Endothelial cell (in vitro differentiated cells): ENCODE results near the gene ZNF496. TPM values are rescaled to one million over a fixed set of nuclear protein-coding genes. Genes with fewer than 3 reads are reported as not detected.
A peak's percentile ranks its signal among the peaks of the same experiment; 100 is the strongest.
"Not testable (repeated sequence)": the region's sequence is repeated elsewhere in the genome, so short reads cannot be mapped to it uniquely, and the experiment has no call there.

Experiments
- DNase-seq: peaks from one replicate; pipeline ENCODE4 v3.0.0; 2021; ENCODE audit warnings: low spot score
- H3K27ac Mint-ChIP-seq: one replicate; pipeline ENCODE4 v1.8.0; 2021; ENCODE audit warnings: mixed read lengths, inconsistent platforms; ENCODE audit not compliant: unreplicated experiment
- H3K27me3 Mint-ChIP-seq: one replicate; pipeline ENCODE4 v1.8.0; 2021; ENCODE audit warnings: mild to moderate bottlenecking, moderate library complexity, mixed read lengths, inconsistent platforms; ENCODE audit not compliant: unreplicated experiment
- H3K36me3 Mint-ChIP-seq: one replicate; pipeline ENCODE4 v1.8.0; 2021; ENCODE audit warnings: mild to moderate bottlenecking, low read depth, mixed read lengths, inconsistent platforms; ENCODE audit not compliant: unreplicated experiment
- H3K4me1 Mint-ChIP-seq: one replicate; pipeline ENCODE4 v1.8.0; 2021; ENCODE audit warnings: mild to moderate bottlenecking, mixed read lengths, inconsistent platforms; ENCODE audit not compliant: unreplicated experiment
- H3K4me3 Mint-ChIP-seq: one replicate; pipeline ENCODE4 v1.8.0; 2021; ENCODE audit warnings: mild to moderate bottlenecking, mixed read lengths, inconsistent platforms; ENCODE audit not compliant: unreplicated experiment
- H3K9me3 Mint-ChIP-seq: one replicate; pipeline ENCODE4 v1.8.0; 2021; ENCODE audit warnings: mixed read lengths, inconsistent platforms; ENCODE audit not compliant: unreplicated experiment
- total RNA-seq: library from RNA; stranded (reverse); fragmentation: NEBNext Ultra II Directional; extraction: Animal tissue kit (Norgen Biotek cat#: 25700); gene quantifications from one replicate; pipeline ENCODE4 v1.2.1, GENCODE V29; 2021; ENCODE audit not compliant: unreplicated experiment
- TF ChIP-seq, protein P1 (sequence below): fragments of 200-600 bp; sonication (generic); IDR thresholded peaks from one replicate; pipeline ENCODE4 v1.5.0; 2021; ENCODE audit warnings: antibody characterized with exemption; ENCODE audit not compliant: unreplicated experiment

Gene ZNF496
- total RNA-seq, 1 donor from 2014 or later, result 76.5 TPM

DNA sequence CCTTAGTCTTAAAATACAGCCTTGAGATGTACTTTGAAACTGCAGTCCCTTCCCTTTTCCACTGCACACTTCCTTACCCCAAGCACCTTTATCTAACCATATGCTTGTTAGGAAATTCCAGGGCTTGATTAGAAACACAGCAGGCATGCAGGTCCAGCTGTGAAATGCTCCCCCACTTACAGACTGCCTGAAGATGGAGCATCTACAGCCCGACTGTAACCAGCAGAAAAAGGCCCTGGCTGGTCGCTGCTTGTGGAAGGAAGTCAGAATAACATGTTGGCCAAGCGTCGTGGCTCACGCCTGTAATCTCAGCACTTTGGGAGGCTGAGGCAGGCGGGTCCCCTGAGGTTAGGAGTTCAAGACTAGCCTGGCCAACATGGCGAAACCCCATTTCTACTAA, 38.6 kb downstream of the ZNF496 start:
- no peak for DNase-seq
- TF ChIP-seq, protein P1, sequence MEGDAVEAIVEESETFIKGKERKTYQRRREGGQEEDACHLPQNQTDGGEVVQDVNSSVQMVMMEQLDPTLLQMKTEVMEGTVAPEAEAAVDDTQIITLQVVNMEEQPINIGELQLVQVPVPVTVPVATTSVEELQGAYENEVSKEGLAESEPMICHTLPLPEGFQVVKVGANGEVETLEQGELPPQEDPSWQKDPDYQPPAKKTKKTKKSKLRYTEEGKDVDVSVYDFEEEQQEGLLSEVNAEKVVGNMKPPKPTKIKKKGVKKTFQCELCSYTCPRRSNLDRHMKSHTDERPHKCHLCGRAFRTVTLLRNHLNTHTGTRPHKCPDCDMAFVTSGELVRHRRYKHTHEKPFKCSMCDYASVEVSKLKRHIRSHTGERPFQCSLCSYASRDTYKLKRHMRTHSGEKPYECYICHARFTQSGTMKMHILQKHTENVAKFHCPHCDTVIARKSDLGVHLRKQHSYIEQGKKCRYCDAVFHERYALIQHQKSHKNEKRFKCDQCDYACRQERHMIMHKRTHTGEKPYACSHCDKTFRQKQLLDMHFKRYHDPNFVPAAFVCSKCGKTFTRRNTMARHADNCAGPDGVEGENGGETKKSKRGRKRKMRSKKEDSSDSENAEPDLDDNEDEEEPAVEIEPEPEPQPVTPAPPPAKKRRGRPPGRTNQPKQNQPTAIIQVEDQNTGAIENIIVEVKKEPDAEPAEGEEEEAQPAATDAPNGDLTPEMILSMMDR, result no peak
- H3K9me3 Mint-ChIP-seq, result no peaks in the 10 kb centered on the region
- H3K36me3 Mint-ChIP-seq, result peaks cover 11% of the 10 kb centered on the region
- no peak overlapping the region for H3K4me3 Mint-ChIP-seq
- H3K27me3 Mint-ChIP-seq, result peaks cover 9% of the 10 kb centered on the region
- H3K27ac Mint-ChIP-seq, result no peak overlapping the region
- H3K4me1 Mint-ChIP-seq, result peaks cover 13% of the 10 kb centered on the region

DNA sequence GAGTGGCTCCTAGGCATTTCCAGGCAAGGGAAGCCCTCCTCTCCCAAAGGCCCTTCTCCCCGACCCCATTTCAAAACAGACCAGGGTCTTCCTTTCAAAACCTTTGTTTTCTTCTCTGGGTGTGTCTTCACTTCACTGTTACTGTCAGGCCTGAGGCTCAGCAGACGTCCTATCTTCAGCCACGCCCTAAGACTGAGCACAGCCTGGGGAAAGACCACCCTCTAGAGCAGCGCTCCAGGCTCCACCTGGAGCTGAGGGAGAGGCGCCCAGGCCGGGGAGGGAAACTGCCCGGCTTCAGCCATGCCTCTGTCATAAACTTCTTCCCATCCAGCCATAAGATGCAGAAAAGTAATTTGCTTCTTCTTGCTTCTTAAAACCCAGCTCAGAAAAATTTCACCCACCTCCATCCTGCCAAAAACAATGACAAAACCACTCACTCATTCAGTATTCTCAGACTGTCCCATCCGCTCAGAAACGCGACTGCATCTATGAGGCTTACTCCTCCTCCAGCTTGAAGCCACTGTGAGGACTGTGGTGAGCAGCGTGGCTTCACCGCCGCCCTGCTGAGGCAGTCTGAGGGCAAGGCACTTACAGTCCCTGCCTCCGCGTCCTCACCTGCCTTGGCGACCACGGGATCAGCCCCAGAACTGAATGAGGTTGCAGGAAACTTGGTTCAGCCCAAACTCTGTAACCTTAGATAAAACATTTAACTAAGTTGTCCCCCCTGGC, 39.7 kb downstream of the ZNF496 start:
- Mint-ChIP-seq H3K4me1 (peaks cover 13% of the 10 kb centered on the region), H3K36me3 (peaks cover 12% of the 10 kb centered on the region), H3K9me3 (no peaks in the 10 kb centered on the region), H3K27ac (no peak overlapping the region), H3K4me3 (peak overlapping the region; percentile 0), H3K27me3 (peaks cover 9% of the 10 kb centered on the region)
- DNase-seq, result no peak
- TF ChIP-seq, protein P1, result no peak

DNA sequence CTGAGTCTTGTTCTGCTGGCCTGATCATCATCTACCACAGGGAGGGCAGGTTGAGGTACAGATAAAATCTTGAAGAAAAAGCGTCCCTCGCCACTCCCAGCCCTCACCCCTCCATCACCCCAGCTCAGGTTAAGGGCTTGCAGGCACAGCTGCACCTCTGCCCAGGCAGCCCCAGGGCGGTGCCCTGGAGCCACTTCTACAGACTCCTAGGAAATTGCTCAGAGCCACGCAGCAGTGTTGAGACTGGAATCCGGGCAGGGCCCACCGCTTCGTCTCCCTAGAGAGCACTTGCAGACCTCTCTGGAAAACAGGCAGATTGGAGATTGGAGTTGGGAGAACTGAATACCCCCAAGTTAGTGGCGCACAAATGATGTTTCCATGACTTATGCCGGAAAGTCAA, 40.5 kb downstream of the ZNF496 start:
- peaks cover 7% of the 10 kb centered on the region for H3K27me3 Mint-ChIP-seq
- H3K27ac Mint-ChIP-seq, result no peak overlapping the region
- TF ChIP-seq, protein P1, result no peak
- DNase-seq, result no peak
- H3K4me3 Mint-ChIP-seq, result no peak overlapping the region
- no peaks in the 10 kb centered on the region for H3K9me3 Mint-ChIP-seq
- peaks cover 13% of the 10 kb centered on the region for H3K4me1 Mint-ChIP-seq
- peaks cover 17% of the 10 kb centered on the region for H3K36me3 Mint-ChIP-seq

DNA sequence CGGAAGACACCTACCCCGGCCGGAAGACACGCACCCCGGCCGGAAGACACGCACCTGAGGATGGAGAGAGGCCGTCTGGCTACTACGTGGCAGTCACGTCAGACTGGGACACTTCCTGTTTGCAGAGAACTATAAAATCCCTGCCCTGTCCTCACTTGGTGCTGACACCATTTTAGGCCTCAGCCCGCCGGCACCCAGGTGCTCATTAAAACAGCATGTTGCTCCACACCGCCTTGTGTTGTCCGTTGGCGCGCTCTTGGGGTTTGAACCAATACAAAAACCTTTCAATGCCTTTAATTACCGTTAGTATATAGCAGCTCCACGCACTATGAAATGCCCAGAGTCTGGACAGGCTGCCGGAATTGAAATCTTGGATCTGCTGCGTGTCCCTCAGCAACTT, 41.1 kb downstream of the ZNF496 start:
- no peak for DNase-seq
- Mint-ChIP-seq H3K4me3 (no peak overlapping the region), H3K9me3 (no peaks in the 10 kb centered on the region), H3K4me1 (peaks cover 13% of the 10 kb centered on the region), H3K27me3 (peaks cover 10% of the 10 kb centered on the region), H3K36me3 (peaks cover 22% of the 10 kb centered on the region), H3K27ac (no peak overlapping the region)
- TF ChIP-seq, protein P1, result no peak

DNA sequence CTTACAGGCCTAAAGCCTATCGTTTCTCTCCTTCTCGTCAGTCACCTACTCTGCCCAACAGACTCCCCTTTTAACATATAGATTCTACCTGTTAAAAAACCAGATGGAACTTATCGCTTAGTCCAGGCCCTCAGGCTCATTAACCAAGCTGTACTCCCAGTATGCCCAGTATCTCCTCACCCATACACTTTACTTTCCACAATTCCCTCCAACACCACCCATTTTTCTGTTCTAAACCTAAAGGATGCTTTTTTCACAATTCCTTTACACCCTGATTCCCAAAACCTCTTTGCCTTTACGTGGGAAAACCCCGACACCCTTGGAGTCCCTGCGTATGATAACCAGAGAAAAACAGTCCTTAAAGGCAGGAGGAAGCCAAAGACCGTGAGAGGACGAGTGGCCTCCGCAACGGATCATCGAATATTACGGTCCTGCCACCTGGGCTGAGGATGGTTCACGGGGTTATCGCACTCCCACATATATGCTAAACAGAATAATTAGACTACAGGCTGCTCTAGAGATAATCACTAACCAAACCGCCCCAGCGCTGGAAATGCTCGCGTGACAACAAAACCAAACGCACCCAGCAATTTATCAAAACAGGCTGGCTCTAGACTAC, 42.3 kb downstream of the ZNF496 start:
- not testable (repeated sequence) for H3K27me3 Mint-ChIP-seq, H3K4me3 Mint-ChIP-seq, DNase-seq, H3K27ac Mint-ChIP-seq, H3K9me3 Mint-ChIP-seq, H3K4me1 Mint-ChIP-seq
- H3K36me3 Mint-ChIP-seq, result peaks cover 22% of the 10 kb centered on the region
